ENCODE results near the gene NF2. TPM values are rescaled to one million over a fixed set of nuclear protein-coding genes. Genes with fewer than 3 reads are reported as not detected.
A peak's percentile ranks its signal among the peaks of the same experiment; 100 is the strongest.

Gene NF2
- total RNA-seq, 1 donor from 2014 or later = 35.4 TPM

- H3K9me3 Mint-ChIP-seq (ENCODE audit: unreplicated experiment) = peaks cover 1% of the 10 kb centered on the region
- H3K36me3 Mint-ChIP-seq (ENCODE audit: unreplicated experiment) = peaks cover 3% of the 10 kb centered on the region
- no peak for TF ChIP-seq CTCF (IDR thresholded peaks at IDR 0.05; ENCODE audit: partially characterized antibody, unreplicated experiment)
- H3K27me3 Mint-ChIP-seq (ENCODE audit: unreplicated experiment) = no peaks in the 10 kb centered on the region
- H3K4me3 Mint-ChIP-seq (ENCODE audit: unreplicated experiment) = no peak overlapping the region
- H3K27ac Mint-ChIP-seq (ENCODE audit: unreplicated experiment) = no peak overlapping the region
- no peak for DNase-seq
- H3K4me1 Mint-ChIP-seq (ENCODE audit: low read depth, unreplicated experiment) = no peaks in the 10 kb centered on the region
Observed at GRCh38 chr22:29741926-29742325, 138.5 kb downstream of the NF2 start.

GRCh38 chr22:29742326-29742725, 138.9 kb downstream of the NF2 start:
- Mint-ChIP-seq H3K4me1 (ENCODE audit: low read depth, unreplicated experiment) (no peaks in the 10 kb centered on the region), H3K27ac (ENCODE audit: unreplicated experiment) (no peak overlapping the region), H3K4me3 (ENCODE audit: unreplicated experiment) (no peak overlapping the region), H3K36me3 (ENCODE audit: unreplicated experiment) (peaks cover 3% of the 10 kb centered on the region), H3K27me3 (ENCODE audit: unreplicated experiment) (no peaks in the 10 kb centered on the region), H3K9me3 (ENCODE audit: unreplicated experiment) (peaks cover 1% of the 10 kb centered on the region)
- no peak for TF ChIP-seq CTCF (IDR thresholded peaks at IDR 0.05; ENCODE audit: partially characterized antibody, unreplicated experiment)
- DNase-seq = peak; percentile 6

- Mint-ChIP-seq H3K4me3 (ENCODE audit: unreplicated experiment) (no peak overlapping the region), H3K9me3 (ENCODE audit: unreplicated experiment) (peaks cover 3% of the 10 kb centered on the region), H3K36me3 (ENCODE audit: unreplicated experiment) (peaks cover 3% of the 10 kb centered on the region), H3K27ac (ENCODE audit: unreplicated experiment) (no peak overlapping the region), H3K4me1 (ENCODE audit: low read depth, unreplicated experiment) (no peaks in the 10 kb centered on the region), H3K27me3 (ENCODE audit: unreplicated experiment) (peaks cover 7% of the 10 kb centered on the region)
- no peak for TF ChIP-seq CTCF (IDR thresholded peaks at IDR 0.05; ENCODE audit: partially characterized antibody, unreplicated experiment)
- DNase-seq = peak; percentile 14
Observed at GRCh38 chr22:29744902-29745301, 141.5 kb downstream of the NF2 start.

GRCh38 chr22:29747832-29748231, 144.4 kb downstream of the NF2 start:
- no peak for DNase-seq
- no peaks in the 10 kb centered on the region for H3K4me1 Mint-ChIP-seq (ENCODE audit: low read depth, unreplicated experiment)
- H3K27me3 Mint-ChIP-seq (ENCODE audit: unreplicated experiment) = peaks cover 7% of the 10 kb centered on the region
- no peak for TF ChIP-seq CTCF (IDR thresholded peaks at IDR 0.05; ENCODE audit: partially characterized antibody, unreplicated experiment)
- H3K4me3 Mint-ChIP-seq (ENCODE audit: unreplicated experiment) = no peak overlapping the region
- H3K27ac Mint-ChIP-seq (ENCODE audit: unreplicated experiment) = no peak overlapping the region
- no peaks in the 10 kb centered on the region for H3K36me3 Mint-ChIP-seq (ENCODE audit: unreplicated experiment)
- peaks cover 3% of the 10 kb centered on the region for H3K9me3 Mint-ChIP-seq (ENCODE audit: unreplicated experiment)

Other genes starting within 250 kb of the NF2 start
- 77.9 TPM for gene AP1B1, start 215.1 kb upstream of the NF2 start, total RNA-seq (ENCODE audit: unreplicated experiment)
- gene RFPL1, start 165.1 kb upstream of the NF2 start, total RNA-seq (ENCODE audit: unreplicated experiment) = not detected
- 27.1 TPM for gene NEFH, start 123.4 kb upstream of the NF2 start, total RNA-seq (ENCODE audit: unreplicated experiment)
- gene THOC5, start 49.9 kb upstream of the NF2 start, total RNA-seq (ENCODE audit: unreplicated experiment) = 175 TPM
- 194 TPM for gene NIPSNAP1, start 22.5 kb upstream of the NF2 start, total RNA-seq (ENCODE audit: unreplicated experiment)
- gene CABP7, start 116.4 kb downstream of the NF2 start, total RNA-seq (ENCODE audit: unreplicated experiment) = 14.6 TPM
- gene ZMAT5, start 163.4 kb downstream of the NF2 start, total RNA-seq (ENCODE audit: unreplicated experiment) = 16.9 TPM
- gene UQCR10, start 163.7 kb downstream of the NF2 start, total RNA-seq (ENCODE audit: unreplicated experiment) = 77.7 TPM
- 67.8 TPM for gene ASCC2, start 234.6 kb downstream of the NF2 start, total RNA-seq (ENCODE audit: unreplicated experiment)

Measured in glutamatergic neuron (in vitro differentiated cells).